Measurements from ENCODE around the gene VAMP4. TPM values are rescaled to one million over a fixed set of nuclear protein-coding genes. Genes with fewer than 3 reads are reported as not detected.
A peak's percentile ranks its signal among the peaks of the same experiment; 100 is the strongest.
"Not testable (repeated sequence)": the region's sequence is repeated elsewhere in the genome, so short reads cannot be mapped to it uniquely, and the experiment has no call there.

The VAMP4 gene
- total RNA-seq, 1 experiment from 2014 or later, result 2.0 TPM

- DNase-seq (ENCODE audit: low read depth), result no peak
These were observed 39.3 kb downstream of the VAMP4 start for GRCh38 chr1:171702598-171702997.

- no peak for DNase-seq (ENCODE audit: low read depth)
These were observed 42.3 kb downstream of the VAMP4 start for GRCh38 chr1:171699531-171699930.

- DNase-seq (ENCODE audit: low read depth), result not testable (repeated sequence)
These were observed 46.1 kb downstream of the VAMP4 start for GRCh38 chr1:171695772-171696171.

- DNase-seq (ENCODE audit: low read depth), result not testable (repeated sequence)
These were observed 48.3 kb downstream of the VAMP4 start for GRCh38 chr1:171693541-171693940.

GRCh38 chr1:171683870-171684269, 58.0 kb downstream of the VAMP4 start:
- no peak for DNase-seq (ENCODE audit: low read depth)

GRCh38 chr1:171680339-171680738, 61.5 kb downstream of the VAMP4 start:
- no peak for DNase-seq (ENCODE audit: low read depth)

- DNase-seq (ENCODE audit: low read depth), result no peak
These were observed 65.0 kb downstream of the VAMP4 start for GRCh38 chr1:171676823-171677222.

- no peak for DNase-seq (ENCODE audit: low read depth)
These were observed 67.1 kb downstream of the VAMP4 start for GRCh38 chr1:171674431-171675405.

- no peak for DNase-seq (ENCODE audit: low read depth)
These were observed 71.1 kb downstream of the VAMP4 start for GRCh38 chr1:171670739-171671138.

GRCh38 chr1:171668372-171668771, 73.5 kb downstream of the VAMP4 start:
- DNase-seq (ENCODE audit: low read depth), result no peak

GRCh38 chr1:171666114-171666769, 75.6 kb downstream of the VAMP4 start:
- DNase-seq (ENCODE audit: low read depth), result no peak

- no peak for DNase-seq (ENCODE audit: low read depth)
These were observed 76.9 kb downstream of the VAMP4 start for GRCh38 chr1:171664976-171665375.

GRCh38 chr1:171663854-171664575, 77.8 kb downstream of the VAMP4 start:
- no peak for DNase-seq (ENCODE audit: low read depth)

GRCh38 chr1:171663036-171663853, 78.6 kb downstream of the VAMP4 start:
- no peak for DNase-seq (ENCODE audit: low read depth)

GRCh38 chr1:171661076-171661650, 80.7 kb downstream of the VAMP4 start:
- DNase-seq (ENCODE audit: low read depth), result no peak

- not testable (repeated sequence) for DNase-seq (ENCODE audit: low read depth)
These were observed 85.7 kb downstream of the VAMP4 start for GRCh38 chr1:171656206-171656605.

GRCh38 chr1:171655746-171656116, 86.1 kb downstream of the VAMP4 start:
- no peak for DNase-seq (ENCODE audit: low read depth)

GRCh38 chr1:171654942-171655745, 86.7 kb downstream of the VAMP4 start:
- DNase-seq (ENCODE audit: low read depth), result peak; percentile 73

- DNase-seq (ENCODE audit: low read depth), result no peak
These were observed 87.5 kb downstream of the VAMP4 start for GRCh38 chr1:171654201-171654941.

Data from HT1080 (cell line).